ENCODE results near the gene ARID2.

ARID2 gene

DNA sequence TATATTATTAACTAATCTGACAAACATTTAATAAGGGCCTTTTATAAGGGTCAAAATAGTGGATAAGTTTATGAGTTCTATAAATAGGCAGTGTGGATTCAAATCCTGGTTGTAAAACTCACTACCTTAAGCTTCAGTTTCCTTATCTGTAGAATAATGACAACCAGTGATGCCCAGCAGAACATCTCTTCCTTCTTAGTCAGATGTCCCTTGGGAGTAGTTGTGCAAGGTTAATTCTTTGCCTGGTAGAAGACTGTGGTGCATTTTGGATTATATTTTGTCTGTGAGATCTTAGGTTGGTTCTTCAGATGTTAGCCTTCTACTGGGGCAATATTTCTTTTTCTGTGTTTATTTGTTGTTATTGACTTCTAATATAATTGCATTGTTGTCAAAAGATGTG, 59.5 kb downstream of the ARID2 start:
- no peak for DNase-seq (ENCODE audit: low spot score)
- TF ChIP-seq, protein P1, sequence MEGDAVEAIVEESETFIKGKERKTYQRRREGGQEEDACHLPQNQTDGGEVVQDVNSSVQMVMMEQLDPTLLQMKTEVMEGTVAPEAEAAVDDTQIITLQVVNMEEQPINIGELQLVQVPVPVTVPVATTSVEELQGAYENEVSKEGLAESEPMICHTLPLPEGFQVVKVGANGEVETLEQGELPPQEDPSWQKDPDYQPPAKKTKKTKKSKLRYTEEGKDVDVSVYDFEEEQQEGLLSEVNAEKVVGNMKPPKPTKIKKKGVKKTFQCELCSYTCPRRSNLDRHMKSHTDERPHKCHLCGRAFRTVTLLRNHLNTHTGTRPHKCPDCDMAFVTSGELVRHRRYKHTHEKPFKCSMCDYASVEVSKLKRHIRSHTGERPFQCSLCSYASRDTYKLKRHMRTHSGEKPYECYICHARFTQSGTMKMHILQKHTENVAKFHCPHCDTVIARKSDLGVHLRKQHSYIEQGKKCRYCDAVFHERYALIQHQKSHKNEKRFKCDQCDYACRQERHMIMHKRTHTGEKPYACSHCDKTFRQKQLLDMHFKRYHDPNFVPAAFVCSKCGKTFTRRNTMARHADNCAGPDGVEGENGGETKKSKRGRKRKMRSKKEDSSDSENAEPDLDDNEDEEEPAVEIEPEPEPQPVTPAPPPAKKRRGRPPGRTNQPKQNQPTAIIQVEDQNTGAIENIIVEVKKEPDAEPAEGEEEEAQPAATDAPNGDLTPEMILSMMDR (IDR thresholded peaks at IDR 0.05; ENCODE audit: extremely low read depth, insufficient read depth, missing control alignments) = no peak

DNA sequence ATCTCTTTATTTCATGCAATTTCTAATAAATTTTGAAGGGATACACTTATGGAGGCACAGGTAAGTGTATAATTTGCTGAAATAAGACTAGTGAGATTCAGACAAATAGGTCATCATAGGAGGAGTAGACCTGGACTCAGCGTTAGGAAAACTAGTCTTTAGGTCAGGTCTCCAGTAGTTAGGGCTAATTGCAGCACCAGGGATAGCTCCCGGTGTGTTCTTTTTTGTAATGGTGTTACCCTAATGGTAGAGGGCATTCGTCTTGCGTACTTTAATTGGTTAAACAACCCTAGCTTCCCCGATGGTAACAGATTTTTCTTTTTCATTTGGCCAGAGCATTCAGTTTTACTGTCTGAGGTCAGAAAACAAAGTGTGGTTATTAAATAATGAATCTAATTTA, 64.9 kb downstream of the ARID2 start:
- in situ Hi-C loops (cut with MboI; ENCODE audit: low pct_unique_long_range_greater_than_20kb, low sequenced_read_pairs, unreplicated experiment) = no loop called here
- DNase-seq (ENCODE audit: low spot score) = no peak
- TF ChIP-seq, protein P1 (IDR thresholded peaks at IDR 0.05; ENCODE audit: extremely low read depth, insufficient read depth, missing control alignments) = no peak

More for the DNA sequence above, 59.5 kb downstream of the ARID2 start:
- in situ Hi-C loops (cut with MboI; ENCODE audit: low pct_unique_long_range_greater_than_20kb, low sequenced_read_pairs, unreplicated experiment) = no loop called here

DNA sequence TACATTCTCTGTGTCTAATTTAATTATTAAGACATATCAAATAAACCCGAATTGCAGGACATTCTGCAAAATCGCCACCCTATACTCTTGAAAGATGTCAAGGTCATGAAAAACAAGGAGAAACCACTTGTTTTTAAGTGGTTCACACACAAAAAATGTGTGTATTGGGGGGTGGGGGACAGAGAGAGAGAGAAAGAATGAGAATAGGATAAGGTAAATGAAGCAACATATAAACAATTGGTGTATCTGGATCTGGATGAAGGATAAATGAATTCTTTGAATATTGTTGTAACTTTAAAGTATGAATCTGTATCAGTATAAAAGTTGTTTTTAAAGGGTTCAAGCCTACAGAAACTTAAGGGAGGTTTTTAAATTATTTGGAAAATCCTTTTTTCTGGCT, 72.1 kb downstream of the ARID2 start:
- in situ Hi-C loops (cut with MboI; ENCODE audit: low pct_unique_long_range_greater_than_20kb, low sequenced_read_pairs, unreplicated experiment) = no loop called here
- TF ChIP-seq, protein P1 (IDR thresholded peaks at IDR 0.05; ENCODE audit: extremely low read depth, insufficient read depth, missing control alignments) = no peak
- no peak for DNase-seq (ENCODE audit: low spot score)

DNA sequence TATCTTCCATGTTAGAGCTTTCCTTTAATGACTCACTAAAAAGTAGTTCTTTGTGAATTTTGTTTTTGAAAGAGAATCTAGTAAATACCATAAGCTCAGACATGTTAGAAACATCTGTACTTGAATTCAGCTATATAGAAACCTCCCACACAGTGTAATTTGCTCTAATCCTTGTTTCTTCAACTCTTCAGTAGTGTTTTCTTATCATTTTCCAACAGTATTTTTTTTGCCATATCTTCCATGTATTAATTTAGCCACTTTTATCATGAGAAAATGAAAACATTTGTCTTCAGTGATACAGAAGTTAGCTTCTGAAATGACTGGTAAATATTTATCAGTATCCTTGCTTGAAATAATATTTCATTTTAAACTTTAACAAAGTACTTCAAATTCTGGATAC, 73.6 kb downstream of the ARID2 start:
- in situ Hi-C loops (cut with MboI; ENCODE audit: low pct_unique_long_range_greater_than_20kb, low sequenced_read_pairs, unreplicated experiment) = no loop called here
- no peak for DNase-seq (ENCODE audit: low spot score)
- TF ChIP-seq, protein P1 (IDR thresholded peaks at IDR 0.05; ENCODE audit: extremely low read depth, insufficient read depth, missing control alignments) = no peak

DNA sequence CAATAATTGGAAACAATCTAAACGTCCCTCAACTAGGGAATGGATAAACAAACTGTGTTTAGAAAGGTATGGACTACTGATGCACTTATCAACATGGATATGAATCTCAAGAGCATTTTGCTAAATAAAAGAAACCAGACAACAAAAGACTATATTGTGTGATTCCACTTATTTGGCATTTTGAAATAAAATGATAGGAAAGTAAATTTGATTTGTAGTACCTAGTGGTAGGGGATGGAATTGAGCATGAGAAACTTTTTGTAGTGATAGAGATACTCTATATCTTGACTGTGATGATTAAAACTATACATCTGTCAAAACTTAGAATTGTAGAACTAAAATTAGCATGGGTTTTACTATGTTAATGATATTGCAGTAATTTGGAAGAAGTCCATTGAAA, 87.1 kb downstream of the ARID2 start:
- in situ Hi-C loops (cut with MboI; ENCODE audit: low pct_unique_long_range_greater_than_20kb, low sequenced_read_pairs, unreplicated experiment) = no loop called here
- DNase-seq (ENCODE audit: low spot score) = no peak
- TF ChIP-seq, protein P1 (IDR thresholded peaks at IDR 0.05; ENCODE audit: extremely low read depth, insufficient read depth, missing control alignments) = no peak

DNA sequence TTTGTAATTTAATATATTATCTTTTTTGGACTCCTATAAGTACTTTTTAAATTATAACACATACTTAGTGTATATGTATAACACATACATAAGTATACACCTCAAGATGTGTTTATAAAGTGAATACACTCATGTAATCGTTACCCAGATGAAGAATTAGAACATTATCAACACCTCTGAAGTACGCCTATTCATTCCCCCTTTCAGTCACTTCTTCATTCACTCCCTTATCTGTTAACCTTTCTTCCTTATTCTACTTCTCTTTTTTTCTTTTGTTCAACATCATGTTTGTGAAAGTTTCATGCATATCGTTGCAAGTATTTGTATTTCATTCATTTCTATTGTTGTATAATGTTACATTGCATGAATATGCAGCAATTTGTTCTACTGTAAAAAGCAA, 98.5 kb downstream of the ARID2 start:
- in situ Hi-C loops (cut with MboI; ENCODE audit: low pct_unique_long_range_greater_than_20kb, low sequenced_read_pairs, unreplicated experiment) = no loop called here
- DNase-seq (ENCODE audit: low spot score) = no peak
- TF ChIP-seq, protein P1 (IDR thresholded peaks at IDR 0.05; ENCODE audit: extremely low read depth, insufficient read depth, missing control alignments) = no peak

DNA sequence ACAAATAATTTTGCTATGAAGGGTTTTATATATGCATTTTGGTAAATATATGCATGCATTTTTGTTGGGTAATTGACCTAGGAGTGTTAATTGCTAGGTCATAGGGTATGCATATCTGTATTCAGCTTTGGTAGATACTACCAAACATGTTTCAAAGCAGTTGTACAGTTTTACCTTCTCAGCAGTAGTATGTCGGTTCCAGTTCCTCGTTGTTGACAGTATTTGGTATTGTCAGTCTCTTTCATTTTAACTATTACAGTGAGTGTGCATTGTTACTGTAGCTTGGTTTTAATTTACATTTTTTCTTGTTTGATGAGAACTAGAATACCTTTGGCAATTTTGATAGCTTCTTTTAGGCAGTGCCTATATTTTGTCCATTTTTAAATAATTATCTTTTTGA, 98.9 kb downstream of the ARID2 start:
- DNase-seq (ENCODE audit: low spot score) = no peak
- in situ Hi-C loops (cut with MboI; ENCODE audit: low pct_unique_long_range_greater_than_20kb, low sequenced_read_pairs, unreplicated experiment) = no loop called here
- TF ChIP-seq, protein P1 (IDR thresholded peaks at IDR 0.05; ENCODE audit: extremely low read depth, insufficient read depth, missing control alignments) = no peak
